ENCODE data around the gene PODXL2.
"Not testable (repeated sequence)": the region's sequence is repeated elsewhere in the genome, so short reads cannot be mapped to it uniquely, and the experiment has no call there.

PODXL2 gene

GRCh38 chr3:127630811-127631714 lies 2.1 kb downstream of the PODXL2 start:
- no peak for DNase-seq (ENCODE audit: low spot score)

DNA sequence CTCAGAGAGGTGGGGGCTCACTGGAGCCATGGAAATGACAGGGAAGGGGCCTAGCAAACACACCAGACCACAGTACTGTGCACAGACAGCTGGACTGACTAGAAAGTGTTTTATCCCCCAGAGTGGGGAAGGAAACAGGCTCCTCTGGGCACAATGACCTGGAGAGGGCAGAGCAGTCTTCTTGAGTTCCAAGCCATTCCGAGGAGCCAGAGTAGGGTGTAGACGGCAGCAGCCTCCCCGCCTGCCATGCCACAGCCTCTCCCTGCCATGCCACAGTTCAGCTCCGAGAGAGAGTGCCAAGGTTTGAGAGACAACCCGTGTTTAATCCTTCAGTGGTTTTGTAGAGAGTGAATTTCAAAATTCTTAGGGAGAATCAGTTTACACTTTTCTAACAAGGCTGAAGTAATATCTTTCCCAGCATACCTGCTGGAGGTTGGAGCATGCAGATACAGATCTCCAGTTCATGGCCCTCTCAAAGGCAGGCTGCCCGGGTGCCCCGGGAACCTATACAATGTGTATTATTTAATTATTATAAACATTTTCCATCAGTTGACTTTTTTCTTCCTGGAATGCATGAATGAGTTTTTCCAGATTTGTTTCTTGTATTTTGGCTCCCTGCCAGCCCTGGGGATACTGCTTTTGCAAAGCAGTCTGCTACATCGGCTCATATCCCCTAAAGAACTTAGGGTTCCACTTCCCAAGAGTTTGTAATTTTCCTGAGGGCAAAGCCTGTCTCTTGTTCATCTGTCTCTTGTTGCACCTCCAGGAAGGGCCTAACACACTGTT lies 3.2 kb downstream of the PODXL2 start:
- DNase-seq (ENCODE audit: low spot score) = no peak

DNA sequence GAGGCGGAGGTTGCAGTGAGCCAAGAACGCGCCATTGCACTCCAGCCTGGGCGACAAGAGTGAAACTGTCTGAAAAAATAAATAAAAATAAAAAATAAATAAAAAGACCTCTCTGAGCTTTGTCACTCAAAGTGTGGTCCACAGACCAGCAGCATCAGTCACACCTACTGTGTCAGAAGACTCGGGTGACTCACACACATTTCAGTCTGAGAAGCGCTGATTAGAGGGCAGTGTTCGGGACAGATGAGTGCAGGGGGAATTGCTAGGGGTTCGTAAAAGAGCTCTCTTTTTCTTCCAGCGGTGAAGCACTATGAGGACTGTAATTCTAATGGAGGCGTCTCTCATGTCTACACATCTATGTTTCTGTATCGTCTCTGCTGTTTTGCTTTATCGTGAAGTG lies 5.7 kb downstream of the PODXL2 start:
- no peak for DNase-seq (ENCODE audit: low spot score)

DNA sequence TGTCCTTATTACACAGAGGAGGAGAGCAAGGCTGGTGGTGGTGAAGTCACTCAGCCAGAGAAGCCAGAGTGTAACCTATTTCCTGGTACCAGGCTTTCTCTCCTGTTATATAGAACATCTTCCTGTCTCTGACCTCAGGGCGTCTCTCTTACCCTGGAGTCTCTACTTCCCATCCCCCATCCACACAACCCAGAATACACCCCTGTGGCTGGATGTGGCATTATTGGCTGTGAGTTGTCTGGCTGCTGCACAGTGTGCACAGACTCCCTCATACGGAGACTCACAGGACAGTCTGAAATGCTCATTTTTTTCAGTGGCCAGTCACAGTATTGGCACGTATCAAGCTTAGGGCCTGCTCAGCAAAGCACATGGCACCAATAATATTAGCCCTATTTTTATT lies 8.6 kb downstream of the PODXL2 start:
- DNase-seq (ENCODE audit: low spot score) = no peak

DNA sequence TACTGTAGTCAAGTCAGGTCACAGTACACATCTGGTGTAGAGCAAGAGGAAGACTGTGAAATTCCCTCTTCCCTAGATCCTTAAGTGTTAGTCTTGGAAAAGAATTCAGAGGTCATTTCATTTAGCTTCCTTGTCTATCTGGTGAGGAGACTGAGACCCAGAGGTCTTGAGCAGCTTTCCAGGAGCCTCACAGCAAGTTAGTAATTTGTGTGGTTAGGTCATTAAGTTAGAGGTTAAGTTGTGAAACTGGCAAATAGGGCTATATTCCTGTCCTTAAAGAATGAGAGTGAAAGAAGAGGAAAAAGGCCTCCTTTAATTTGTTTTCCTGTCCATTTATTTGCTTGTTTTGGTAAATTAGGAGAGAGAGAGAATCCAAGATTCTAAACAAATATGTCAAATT lies 9.0 kb downstream of the PODXL2 start:
- DNase-seq (ENCODE audit: low spot score) = no peak

GRCh38 chr3:127639173-127640041 lies 10.4 kb downstream of the PODXL2 start:
- no peak for DNase-seq (ENCODE audit: low spot score)

DNA sequence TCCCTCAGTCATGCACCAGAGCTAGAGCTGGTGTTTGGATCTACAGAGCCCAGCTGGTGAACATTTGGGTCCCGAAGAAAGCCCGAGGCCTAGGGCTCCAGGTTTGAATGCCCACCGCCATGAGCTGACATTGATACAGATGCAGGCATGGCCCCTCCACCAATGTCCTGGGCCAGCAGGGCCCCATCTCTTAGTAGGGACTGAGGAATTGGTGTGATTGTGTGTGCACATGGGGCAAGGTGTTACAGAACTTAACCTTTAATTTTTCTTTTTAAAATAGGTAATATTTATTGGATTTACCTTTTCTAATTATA lies 11.0 kb downstream of the PODXL2 start:
- DNase-seq (ENCODE audit: low spot score) = no peak

GRCh38 chr3:127644641-127645370 lies 15.8 kb downstream of the PODXL2 start:
- DNase-seq (ENCODE audit: low spot score) = no peak

- no peak for DNase-seq (ENCODE audit: low spot score)
Measured at GRCh38 chr3:127645371-127646015, 16.5 kb downstream of the PODXL2 start.

- DNase-seq (ENCODE audit: low spot score) = no peak
Measured at GRCh38 chr3:127646501-127647046, 17.6 kb downstream of the PODXL2 start.

GRCh38 chr3:127647166-127647844 lies 18.3 kb downstream of the PODXL2 start:
- no peak for DNase-seq (ENCODE audit: low spot score)

- DNase-seq (ENCODE audit: low spot score) = no peak
Measured at GRCh38 chr3:127647845-127648204, 18.8 kb downstream of the PODXL2 start.

- no peak for DNase-seq (ENCODE audit: low spot score)
Measured at GRCh38 chr3:127650236-127650635, 21.3 kb downstream of the PODXL2 start.

DNA sequence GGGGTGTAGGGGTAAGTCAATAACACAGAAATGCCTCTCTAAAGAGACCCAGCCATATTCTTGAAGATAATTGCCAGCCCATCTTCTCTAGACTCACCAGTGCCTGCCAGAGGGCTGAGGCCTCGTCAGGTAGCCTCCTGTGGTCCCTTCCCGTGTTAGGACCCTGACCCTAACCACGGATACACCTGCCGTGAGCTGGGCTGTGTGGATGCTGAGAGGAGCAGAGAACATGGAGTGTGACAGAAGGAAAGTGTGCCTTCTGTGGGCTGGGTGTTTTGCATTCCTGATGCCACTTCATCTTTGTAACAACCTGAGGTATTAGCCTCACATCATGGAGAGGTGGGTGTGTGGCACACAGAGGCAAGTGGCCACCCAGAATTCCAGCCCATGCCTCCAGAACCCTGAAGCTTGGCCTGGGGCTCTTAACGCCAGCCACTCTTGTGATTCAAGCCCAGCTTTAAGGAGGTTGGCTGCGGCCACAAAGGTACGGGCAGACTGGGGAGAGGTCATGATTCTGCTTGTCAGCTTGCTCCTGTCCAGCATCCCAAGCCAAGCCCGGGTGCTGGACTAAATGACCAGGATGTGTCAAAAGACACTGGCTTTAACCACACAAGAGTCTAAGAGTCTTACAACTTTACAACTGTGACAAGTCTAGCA lies 22.7 kb downstream of the PODXL2 start:
- no peak for DNase-seq (ENCODE audit: low spot score)

GRCh38 chr3:127652246-127652995 lies 23.4 kb downstream of the PODXL2 start:
- DNase-seq (ENCODE audit: low spot score) = peak; percentile 58

GRCh38 chr3:127654374-127654773 lies 25.4 kb downstream of the PODXL2 start:
- no peak for DNase-seq (ENCODE audit: low spot score)

DNA sequence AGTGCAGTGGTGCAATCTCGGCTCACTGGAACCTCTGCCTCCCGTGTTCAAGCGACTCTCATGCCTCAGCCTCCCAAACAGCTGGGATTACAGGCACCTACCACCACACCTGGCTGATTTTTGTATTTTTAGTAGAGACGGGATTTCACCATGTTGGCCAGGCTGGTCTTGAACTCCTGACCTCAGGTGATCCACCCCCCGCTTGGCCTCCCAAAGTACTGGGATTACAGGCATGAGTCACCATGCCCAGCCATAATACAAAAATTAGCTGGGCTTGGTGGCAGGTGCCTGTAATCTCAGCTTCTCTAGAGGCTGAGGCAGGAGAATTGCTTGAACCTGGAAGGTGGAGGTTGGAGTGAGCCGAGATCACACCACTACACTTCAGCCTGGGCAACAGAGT lies 26.0 kb downstream of the PODXL2 start:
- DNase-seq (ENCODE audit: low spot score) = not testable (repeated sequence)

DNA sequence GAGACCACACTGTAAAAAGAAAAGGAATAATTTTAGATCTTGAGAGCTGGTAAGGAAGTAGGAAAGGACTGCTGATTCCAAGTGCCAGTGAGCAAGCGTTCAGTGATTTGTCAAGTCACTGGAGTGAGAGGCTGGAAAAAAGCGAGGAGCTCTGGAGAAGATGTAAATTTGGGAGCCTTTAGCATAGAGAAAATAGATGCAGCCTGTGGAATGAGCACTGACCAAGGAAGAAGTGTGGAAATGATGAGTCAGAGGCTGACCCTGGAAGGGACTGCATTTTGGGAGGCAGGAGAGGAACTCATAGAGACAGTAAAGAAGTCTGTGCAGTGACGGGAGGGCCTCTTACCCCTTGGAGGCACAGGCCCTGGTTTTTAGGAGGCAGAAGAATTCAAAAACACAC lies 26.7 kb downstream of the PODXL2 start:
- no peak for DNase-seq (ENCODE audit: low spot score)

DNA sequence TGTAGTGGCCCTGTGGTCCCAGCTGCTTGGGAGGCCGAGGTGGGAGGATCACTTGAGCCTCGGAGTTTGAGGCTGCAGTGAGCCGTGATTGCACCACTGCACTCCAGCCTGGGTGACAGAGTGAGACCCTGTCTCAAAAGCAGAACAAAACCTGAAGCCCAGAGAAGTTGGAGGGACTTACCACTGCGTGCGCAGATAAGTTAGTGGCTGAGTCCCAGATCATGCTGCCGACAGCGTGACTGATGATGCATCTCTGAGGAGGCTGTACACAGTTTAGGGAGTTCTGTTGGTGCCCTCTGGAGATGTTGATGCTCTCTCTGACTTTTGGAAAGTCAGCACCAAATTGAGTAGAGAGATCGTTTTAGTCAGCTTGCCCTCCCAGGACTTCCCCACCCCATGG lies 27.9 kb downstream of the PODXL2 start:
- no peak for DNase-seq (ENCODE audit: low spot score)

Measured in kidney capillary endothelial cell (primary cell).